ENCODE data around the gene LRRC8E.

- TF ChIP-seq CTCF (IDR thresholded peaks at IDR 0.05) (no peak), EP300 (IDR thresholded peaks at IDR 0.05; ENCODE audit: low read depth) (no peak), POLR2A (IDR thresholded peaks at IDR 0.05) (no peak)
Measured at GRCh38 chr19:7856109-7856591, 32.2 kb upstream of the LRRC8E start.
